ENCODE results near the gene SLFN12. TPM values are rescaled to one million over a fixed set of nuclear protein-coding genes. Genes with fewer than 3 reads are reported as not detected.

The SLFN12 gene
- total RNA-seq, 8 experiments from 2014 or later, result 0.05 to 11.6 (median 0.72) TPM; not detected in 1

DNA sequence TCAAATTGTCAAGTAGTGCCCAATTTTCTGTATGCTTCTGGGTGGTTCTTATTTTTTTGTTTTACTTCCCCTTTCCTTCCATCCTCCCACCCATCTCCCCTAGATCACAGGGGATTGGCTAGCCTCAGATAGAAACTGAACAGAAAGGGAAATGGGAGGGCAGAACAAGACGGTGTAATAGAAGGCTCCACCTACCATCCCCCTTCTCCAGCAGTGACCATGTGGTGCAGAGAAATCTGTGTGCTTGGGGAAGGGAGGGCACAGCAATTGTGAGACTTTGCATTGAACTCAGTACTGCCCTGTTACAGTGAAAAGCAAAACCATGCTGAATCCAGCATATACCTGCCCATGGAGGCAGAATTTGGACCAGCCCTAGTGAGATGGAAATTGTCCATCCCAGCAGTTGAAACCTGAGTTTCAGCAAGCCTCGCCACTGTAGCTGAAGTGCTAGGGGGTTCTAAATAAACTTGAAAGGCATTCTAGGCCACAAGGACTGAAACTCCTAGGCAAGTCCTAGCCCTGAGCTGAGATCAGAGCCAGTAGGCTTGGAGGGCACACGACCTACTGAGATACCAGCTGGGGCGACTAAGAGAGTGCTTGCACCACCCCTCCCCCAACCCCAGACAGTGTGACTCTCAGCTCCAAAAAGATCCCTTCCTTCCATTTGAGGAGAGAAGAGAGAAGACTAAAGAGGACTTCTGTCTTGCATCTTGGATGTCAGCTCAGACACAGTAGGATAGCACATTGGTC, 64.0 kb downstream of the SLFN12 start:
- no peak overlapping the region for H3K4me3 ChIP-seq
- WGBS, 10 experiments, result 40 to 100% (median 78%) methylated on average over 1 to 2 of the region's 4 CpGs; no CpG with 5 or more reads in 6 of the 10 experiments
- in situ Hi-C loops (cut with MboI; ENCODE audit: low pct_unique_long_range_greater_than_20kb in 2 of 9, low sequenced_read_pairs in 9 of 9, unreplicated experiment in 9 of 9), result no loop called here
- peak in 4 of 8 experiments; percentile 15 to 71 (median 50) for ATAC-seq (replicated peaks in 6 of 8)
- H3K27ac ChIP-seq, result no peak overlapping the region
- H3K4me1 ChIP-seq (replicated peaks in 1 of 2), result no peaks in the 10 kb centered on the region

DNA sequence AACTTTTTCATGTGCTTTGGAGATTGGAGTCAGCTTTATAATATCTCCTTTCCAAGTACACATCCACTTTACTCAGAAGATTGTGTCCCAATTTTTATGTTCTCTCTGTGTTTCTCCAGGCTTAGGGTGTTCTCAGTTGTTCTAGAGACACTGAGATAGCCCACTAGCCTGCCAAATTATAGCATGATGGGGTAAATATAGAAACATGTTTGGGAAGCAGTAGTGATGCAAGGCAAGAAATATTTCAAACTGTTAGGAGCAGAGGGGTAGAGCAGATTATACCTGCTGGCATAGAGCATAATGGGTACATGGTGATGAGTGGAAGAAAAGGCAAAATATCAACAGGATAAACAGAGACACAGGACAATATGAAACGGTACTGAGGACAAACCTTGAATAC, 71.3 kb downstream of the SLFN12 start:
- H3K4me3 ChIP-seq, result no peak overlapping the region
- H3K4me1 ChIP-seq (replicated peaks in 1 of 2), result no peaks in the 10 kb centered on the region
- no peak for ATAC-seq (replicated peaks in 6 of 8)
- in situ Hi-C loops (cut with MboI; ENCODE audit: low pct_unique_long_range_greater_than_20kb in 2 of 9, low sequenced_read_pairs in 9 of 9, unreplicated experiment in 9 of 9), result no loop called here
- H3K27ac ChIP-seq, result no peak overlapping the region
- 40 to 43% methylated on average over 1 of the region's 1 CpG; no CpG with 5 or more reads in 8 of the 10 experiments for WGBS, 10 experiments

Other genes starting within 250 kb of the SLFN12 start
- gene SLC35G3, start 238.1 kb downstream of the SLFN12 start, total RNA-seq, result under 1 TPM in 5 of 8 experiments, not detected in 3; 0.15 to 0.81 (median 0.18) TPM
- gene SLFN5, start 189.4 kb downstream of the SLFN12 start, total RNA-seq, result 100 to 1,000 TPM in 1 of 8 experiments, 10 to 100 TPM in 4, 1 to 10 TPM in 3; 2.8 to 140 (median 19.2) TPM
- gene SLFN11, start 58.9 kb downstream of the SLFN12 start, total RNA-seq, result 10 to 100 TPM in 1 of 8 experiments, 1 to 10 TPM in 5, under 1 TPM in 1, not detected in 1; 0.93 to 12.8 (median 3.6) TPM
- 1 to 10 TPM in 2 of 8 experiments, under 1 TPM in 5, not detected in 1; under 0.01 to 3.7 (median 0.56) TPM for gene SLFN13, start 16.3 kb upstream of the SLFN12 start, total RNA-seq
- under 1 TPM in 4 of 8 experiments, not detected in 4; 0.10 to 0.57 (median 0.19) TPM for gene SLFN12L, start 105.2 kb upstream of the SLFN12 start, total RNA-seq
- gene SLFN14, start 128.3 kb upstream of the SLFN12 start, total RNA-seq, result under 1 TPM in 5 of 8 experiments, not detected in 3; 0.08 to 0.45 (median 0.10) TPM
- gene PEX12, start 146.1 kb upstream of the SLFN12 start, total RNA-seq, result 10 to 100 TPM in 2 of 8 experiments, 1 to 10 TPM in 6; 3.9 to 13.0 (median 6.8) TPM
- 100 to 1,000 TPM in 5 of 8 experiments, 10 to 100 TPM in 3; 63.8 to 204 (median 126) TPM for gene AP2B1, start 154.8 kb upstream of the SLFN12 start, total RNA-seq